DMS153 (cell line): ENCODE measurements around the gene ALAD.
A peak's percentile ranks its signal among the peaks of the same experiment; 100 is the strongest.
"Not testable (repeated sequence)": the region's sequence is repeated elsewhere in the genome, so short reads cannot be mapped to it uniquely, and the experiment has no call there.

Experiments used
- DNase-seq: peaks from one replicate; lab custom pipeline; 2025; lab: John Stamatoyannopoulos, UW

ALAD gene

DNA sequence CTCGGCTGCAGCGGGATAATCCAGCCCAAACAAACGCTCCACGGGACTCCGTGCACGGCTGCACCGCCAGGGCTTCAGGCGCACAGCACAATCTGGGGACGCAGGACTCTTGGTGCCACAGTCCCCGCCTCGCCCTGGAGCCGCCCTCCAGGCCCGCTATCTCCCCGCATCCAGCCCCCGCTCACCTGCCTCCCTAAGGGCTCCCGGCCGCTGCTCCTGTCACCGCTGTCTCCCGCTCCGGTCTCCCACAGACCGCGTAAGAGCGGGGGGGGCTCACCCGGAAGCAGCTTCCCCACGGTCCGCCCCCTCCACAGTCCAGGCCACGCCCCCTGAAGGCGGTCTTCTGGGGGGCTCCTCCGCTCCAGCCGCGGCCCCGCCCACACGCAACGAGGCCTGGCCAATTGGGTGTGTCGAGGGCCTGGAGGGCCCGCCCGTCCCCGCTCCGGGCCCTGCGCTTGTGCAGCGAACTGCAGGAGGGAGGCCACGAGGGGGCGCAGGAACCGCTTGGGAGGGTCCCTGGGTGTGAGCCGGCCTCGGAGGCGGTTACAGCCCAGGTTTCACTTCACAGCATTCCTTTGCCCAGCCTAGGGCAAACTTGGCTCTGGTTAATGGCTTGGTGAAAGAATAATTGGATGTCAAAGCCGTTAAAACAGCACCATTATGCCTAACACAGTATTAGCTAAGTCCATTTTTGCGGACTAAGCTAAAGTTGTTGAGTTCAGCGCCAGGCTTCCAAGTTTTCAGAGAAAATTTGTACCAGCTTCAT, at the start of gene ALAD:
TSS of gene ALAD (minus strand) at position 258 of the 766 bp plus-strand sequence. CDS start 7,725 bp downstream, outside the sequence.
- peak; percentile 95 for DNase-seq

DNA sequence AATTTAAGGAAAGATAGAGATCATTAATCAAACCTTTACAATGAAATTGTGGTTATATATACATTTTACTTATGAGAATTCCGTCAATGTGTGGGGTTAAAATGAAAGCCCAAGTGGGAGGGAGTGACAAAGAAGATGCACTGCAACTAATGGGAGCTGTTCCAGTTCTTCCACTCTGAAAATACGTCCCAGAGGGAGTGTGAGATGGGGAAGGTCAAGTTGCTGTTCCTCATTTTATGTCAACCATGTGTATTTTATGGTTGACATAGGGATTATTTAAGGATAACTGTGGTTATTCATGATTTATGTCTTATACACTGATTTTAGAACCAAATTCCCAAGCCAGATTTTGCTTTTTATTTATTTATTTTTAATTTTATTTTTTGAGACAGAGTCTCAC, 48.3 kb upstream of the ALAD start:
- DNase-seq, result no peak

DNA sequence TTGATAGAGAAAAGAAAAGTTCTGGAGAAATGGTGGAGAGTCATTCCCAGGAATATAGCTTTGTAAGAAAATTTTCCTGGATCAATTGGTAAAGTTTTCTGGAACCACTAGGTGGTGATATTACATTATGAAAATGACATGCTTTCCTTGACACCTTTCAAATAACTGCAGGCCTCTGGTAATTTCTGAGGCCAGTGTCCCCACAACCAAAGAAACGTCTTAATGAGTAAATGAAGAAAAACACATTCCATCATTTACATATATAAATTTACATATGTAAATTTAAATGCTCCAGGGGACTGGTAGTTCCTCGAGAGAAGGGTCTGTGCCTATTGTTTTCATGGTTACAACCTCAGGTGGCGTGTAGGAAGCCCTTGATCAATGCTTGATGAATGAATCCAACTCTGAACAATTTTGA, 45.2 kb upstream of the ALAD start:
- peak; percentile 41 for DNase-seq

DNA sequence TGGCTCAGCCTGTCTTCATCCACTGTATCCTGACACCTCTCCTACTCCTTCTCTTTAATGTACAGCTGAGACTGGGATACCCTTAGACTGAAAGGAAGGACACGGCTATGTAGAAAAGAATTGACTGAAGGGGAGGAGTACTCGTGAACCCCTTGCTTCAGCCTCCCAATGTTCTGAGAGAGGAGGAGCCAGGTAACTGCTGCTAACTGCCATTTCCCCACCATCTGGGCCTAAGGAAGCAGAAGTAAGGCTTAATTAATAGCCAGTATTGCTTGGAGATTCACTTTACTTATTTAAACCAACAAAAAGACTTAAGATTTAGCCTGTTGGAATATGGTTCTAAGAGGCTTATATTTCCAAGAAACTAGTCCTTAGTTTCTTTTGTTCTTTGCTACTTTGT, 43.7 kb upstream of the ALAD start:
- no peak for DNase-seq

DNA sequence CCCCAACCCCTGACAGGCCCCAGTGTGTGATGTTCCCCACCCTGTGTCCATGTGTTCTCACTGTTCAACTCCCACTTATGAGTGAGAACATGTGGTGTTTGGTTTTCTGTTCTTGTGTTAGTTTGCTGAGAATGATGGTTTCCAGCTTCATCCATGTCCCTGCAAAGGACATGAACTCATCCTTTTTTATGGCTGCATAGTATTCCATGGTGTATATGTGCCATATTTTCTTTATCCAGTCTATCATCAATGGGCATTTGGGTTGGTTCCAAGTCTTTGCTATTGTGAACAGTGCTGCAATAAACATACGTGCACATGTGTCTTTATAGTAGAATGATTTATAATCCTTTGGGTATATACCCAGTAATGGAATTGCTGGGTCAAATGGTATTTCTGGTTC, 36.6 kb upstream of the ALAD start:
- not testable (repeated sequence) for DNase-seq

DNA sequence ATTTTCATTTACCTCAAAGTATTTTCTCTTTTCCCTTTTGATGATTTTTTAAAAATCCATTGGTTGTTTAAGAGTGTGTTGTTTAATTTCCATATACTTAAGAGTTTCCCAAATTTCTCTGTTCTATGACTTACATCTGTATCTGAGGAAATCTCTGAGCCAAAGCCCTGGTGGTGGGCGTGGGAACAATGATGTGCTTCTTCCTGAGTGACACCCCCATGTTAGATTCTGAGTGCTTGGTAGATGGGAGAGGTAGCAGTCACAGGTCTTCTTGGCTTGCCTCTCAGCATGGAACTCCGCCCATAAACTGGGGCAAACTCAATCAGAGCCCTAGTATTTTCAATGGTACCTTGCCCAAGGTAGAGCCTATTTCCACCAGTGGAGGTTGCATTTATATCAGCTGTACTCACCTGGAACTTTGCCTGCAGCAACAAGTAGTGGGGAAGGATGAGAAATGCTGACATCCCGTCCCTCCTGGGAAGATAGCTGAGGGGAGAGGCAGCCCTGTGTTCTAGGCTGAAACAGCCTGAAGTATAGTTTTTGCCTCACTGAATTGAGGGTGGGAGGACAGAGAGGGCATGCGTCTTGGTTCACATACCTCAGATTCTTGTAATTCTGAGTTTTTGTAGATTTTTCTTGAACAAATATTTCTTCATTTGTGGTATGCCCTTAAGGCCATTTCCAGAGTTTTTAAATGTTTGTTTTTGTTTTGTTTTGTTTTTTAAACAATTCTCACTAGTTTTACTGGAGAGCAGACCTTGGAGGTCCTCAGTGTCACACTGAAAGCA, 35.8 kb upstream of the ALAD start:
- no peak for DNase-seq

DNA sequence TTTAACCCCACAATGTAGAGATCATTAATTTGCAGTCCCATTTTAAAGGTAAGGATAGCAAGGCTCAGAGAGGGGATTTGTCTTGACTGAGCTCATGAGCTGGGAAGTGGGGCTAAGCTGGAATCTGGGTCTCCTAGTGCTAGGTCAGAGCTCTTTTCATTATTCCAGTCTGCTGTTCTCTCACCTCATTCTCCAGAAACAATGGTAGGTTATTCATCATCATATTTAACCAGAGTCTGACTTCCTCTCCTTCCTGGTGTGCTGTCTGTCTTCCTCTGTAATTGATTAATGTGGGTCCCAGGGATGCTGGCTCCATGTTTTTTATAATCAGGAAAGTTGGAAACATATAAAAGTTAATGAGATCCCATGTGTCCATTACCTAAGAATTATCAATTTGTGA, 30.1 kb upstream of the ALAD start:
- DNase-seq, result no peak

DNA sequence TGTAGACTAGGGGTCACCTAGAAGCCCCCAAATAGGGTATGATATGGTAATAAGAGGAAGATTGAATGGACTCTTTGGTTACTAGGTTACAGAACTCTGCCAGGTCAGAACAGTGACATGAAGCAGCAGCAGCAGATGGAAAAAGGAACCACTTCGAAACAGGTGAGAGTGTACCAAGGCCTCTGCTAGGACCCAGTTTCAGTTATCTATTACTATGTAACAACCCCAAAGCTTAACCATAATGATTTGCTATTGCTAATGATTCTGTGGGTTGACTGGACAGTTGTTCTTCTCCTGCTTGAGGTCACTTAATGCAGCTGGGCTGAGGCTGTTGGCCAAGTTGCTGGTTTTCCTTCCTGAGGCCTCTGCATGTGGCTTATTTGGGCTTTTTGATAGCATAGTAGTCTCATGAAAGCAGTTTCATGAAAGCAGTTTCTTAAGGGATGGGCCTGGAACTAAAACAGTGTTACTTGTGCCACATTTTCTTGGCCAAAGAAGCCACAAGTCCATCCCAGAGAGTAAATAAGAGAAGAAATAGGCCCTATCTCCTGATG, 27.1 kb upstream of the ALAD start:
- DNase-seq, result no peak

DNA sequence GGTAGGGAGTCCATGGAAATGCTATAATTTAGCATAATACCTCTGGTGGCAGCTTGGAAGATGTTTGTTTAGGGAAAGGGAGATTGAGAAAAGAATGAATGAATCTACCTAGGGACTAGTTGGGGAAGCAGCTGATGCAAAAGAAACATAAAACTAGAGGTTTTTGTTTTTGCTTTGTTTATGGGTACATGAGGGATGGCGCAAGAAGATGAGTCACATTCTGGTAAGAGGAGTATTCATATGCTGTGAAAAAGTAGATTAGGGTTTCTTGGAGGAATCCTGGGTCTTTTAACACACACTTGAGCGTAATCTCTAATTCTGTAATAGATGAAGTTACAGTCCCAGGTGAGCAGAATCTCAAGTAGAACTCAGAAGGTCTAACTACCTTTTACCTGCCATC, 26.5 kb upstream of the ALAD start:
- DNase-seq, result no peak

DNA sequence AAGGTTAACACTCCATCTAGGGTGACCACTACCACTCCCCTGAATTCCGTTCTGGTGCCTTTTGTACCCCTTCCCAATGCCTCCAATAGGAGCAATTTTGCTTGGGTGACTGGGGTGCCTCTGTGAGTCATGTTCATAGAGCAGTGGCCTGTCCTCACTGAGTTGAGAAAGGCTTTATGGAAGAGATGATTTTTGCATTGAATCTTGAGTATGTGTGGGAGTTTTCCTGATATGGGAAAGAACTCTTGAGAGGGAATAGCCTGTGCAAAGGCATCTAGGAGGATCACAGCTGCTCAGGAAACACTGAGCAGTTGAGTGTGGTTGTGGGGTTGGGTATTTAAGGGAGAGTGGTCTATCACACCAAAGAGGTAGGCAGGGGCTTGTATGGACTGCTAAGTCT, 25.6 kb upstream of the ALAD start:
- no peak for DNase-seq

DNA sequence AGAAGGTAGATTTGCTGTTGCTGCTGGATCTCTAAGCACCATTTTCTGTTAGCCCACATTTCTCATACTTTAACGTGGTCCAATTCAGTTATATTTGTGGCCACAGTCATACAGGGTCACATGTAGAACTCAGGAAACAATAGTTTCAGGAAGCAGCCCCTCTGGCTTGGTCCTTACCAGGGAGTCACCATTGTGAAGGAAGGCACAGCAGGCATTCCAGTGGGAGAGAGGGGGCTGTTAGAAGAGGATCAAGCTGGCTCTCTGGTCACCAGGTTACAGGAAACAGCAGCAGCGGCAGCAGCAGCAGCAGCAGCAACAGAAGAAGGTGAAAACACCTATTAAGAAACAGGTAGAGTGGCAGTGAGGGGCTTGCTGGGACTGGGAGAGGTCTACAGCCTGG, 24.0 kb upstream of the ALAD start:
- DNase-seq, result no peak

DNA sequence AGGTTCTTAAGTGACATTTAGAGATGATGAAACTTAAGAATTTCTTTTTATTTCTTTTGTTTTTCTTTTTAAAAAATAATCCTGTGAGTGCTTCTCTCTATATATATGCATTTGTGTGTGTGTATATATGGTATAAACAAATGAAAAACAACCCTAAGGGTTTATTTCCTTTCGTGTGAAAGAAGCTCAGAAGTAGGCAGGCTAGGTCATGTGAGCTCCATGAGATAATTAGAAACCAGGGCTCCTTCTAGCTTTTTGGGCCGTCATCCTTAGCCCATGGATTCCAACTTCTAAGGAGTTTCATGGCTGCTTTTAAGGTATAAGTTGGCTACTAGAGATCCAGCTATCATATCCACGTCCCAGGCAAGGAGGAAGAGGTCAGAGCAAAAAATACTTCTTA, 20.6 kb upstream of the ALAD start:
- no peak for DNase-seq

DNA sequence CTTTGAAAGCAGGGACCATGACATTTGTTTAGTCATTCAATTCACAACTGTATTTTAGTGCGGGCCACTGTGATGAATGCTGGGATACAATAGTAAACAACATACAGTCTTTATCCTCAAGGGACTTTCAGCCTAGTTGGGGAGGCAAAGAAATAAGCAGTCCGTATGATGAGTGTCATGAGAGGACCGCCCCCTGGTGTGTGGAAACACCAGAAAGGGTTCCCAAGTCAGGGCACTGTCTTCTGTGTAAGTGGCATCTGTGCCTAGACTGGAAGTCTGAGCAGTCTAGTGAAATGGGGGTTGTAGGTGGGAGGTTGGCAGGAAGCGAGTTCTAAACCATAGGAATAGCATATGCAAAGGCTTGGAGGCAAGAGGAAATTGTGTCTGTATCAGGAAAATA, 16.3 kb upstream of the ALAD start:
- DNase-seq, result no peak

DNA sequence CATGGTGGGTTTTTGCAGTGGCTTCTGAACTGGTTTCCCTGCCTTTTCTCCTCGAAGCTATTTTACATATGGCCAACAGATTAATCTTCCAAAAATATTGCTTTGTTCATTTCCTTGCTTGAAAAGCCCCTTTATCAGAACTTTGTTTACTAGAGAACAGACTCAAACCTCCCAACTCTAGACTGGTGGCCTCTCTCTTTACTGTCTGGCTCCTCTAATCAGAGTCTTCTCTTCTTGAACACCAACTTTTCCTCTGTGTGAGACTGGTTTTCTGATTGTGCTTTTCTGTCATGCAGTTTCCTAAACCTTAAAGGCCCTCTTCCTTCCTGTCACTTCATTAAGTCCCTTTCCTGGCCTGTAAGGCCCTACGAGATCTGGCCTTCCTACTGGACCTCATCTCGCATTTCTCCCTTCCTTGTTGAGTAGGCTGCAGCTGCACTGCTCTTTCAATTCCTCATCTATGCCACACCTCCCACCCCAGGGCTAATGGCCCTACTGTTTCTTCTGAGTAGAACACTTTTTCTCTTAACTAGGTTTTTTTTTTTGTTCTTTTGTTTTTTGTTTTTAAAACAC, 15.2 kb upstream of the ALAD start:
- DNase-seq, result no peak

DNA sequence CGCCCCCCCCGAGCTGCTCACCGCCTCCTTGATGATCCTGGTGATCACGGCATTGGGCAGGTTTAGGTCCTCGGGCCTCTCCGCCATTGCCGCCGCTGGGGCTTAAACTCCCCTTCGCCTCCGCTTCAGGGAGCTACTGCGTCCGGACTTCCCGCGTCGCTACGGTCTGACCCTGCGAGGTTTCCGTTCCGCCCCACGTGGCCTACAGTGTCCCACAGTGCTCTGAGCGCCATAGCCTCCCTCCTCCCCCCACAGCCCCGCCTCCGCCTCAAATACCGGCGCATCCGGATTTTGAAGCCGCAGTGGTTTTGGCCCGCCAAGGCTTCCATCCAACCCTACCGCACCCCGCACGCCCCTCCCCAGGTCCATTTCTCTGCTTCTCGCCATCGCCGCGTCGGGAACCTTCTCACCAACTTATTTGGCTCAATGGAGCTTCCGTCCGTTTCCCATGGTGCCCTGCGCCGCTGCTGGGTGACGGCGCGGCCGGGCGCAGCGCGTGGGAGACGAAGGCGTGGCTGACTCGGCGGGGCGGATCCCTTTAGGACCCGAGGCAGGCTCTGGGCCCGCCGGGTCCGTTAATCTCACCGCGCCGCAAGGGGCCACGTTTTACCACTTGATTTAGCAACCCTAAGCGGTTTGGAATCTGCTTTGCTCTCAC, 9.3 kb upstream of the ALAD start, which contains the start of the genes C9orf43 and POLE3:
TSS of gene C9orf43 (plus strand) at position 541 of the 658 bp plus-strand sequence. CDS start 2,747 bp downstream, outside the sequence.
TSS of gene POLE3 (minus strand) at position 469 of the 658 bp plus-strand sequence. CDS start at position 87, 382 bp downstream.
- DNase-seq, result peak; percentile 86

DNA sequence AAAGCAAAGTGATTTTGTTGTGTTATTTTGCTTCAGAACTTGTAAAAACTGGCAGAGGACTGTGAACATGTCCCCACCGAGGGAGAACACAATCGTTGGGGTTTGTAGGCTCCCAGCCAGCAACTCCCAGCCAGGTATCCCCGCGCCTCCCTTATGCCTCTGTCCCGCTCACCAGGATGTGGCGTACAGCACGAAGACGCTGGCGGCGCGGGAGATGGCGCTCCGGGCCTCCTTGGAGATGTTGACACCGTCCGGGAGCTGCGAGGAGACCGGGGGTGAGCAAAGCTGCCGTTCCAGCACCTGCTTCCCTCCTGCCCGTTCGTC, 8.8 kb upstream of the ALAD start:
- DNase-seq, result no peak

DNA sequence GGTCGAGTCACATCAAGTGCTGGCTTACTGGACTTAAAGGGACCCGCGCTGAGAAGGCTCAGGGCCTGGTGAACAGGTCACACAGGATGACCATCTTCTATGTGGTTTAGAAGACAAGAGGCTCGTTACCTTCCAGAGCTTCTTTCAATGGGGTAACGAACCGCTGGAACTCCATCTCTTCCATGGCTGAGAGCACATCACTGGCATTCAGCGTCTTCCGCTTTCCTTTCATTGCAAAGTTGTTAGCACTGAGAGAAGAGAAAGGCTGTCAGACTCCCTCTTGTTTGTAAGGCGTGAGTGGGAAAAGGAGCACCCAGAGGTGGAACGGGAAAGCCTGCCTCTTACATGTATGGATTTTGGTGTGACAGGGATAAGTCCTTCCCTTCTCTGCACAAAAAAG, 8.4 kb upstream of the ALAD start:
- DNase-seq, result no peak

DNA sequence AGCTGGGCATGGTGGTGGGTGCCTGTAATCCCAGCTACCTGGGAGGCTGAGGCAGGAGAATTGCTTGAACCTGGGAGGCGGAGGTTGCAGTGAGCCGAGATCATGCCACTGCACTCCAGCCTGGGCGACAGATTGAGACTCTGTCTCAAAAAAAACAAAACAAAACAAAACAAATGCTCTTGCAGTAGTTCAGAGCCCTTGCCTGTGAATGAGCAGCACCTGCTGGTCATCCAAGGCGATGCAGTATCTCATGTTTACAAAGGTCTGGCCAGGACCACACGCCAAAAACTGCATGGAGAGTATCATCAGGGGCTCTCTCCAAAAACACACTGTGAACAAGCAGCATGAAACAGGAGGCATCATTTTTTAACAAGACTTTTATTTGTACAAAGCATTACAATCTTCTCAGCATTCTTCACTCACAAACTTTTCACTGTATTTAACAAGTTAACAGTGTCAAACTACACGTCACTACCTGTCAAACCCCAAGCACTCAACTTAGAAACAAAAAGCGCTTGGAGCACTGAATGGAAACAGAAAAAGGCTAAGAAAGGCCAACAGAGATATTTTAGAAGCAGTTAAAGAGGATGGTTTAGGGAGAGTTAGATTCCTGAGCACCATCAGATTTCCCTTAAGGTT, 5.9 kb upstream of the ALAD start:
- DNase-seq, result peak; percentile 54

DNA sequence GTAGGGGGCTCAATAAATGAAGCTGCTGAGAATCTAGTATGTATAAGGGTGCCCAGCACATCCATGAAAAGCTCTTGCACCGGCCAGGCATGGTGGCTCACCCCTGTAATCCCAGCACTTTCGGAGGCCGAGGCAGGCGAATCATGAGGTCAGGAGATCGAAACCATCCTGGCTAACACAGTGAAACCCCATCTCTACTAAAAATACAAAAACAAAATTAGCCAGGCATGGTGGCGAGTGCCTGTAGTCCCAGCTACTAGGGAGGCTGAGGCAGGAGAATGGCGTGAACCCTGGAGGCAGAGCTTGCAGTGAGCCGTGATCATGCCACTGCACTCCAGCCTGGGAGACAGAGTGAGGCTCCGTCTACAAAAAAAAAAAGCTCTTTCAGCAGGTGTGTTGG, 5.3 kb upstream of the ALAD start:
- not testable (repeated sequence) for DNase-seq

DNA sequence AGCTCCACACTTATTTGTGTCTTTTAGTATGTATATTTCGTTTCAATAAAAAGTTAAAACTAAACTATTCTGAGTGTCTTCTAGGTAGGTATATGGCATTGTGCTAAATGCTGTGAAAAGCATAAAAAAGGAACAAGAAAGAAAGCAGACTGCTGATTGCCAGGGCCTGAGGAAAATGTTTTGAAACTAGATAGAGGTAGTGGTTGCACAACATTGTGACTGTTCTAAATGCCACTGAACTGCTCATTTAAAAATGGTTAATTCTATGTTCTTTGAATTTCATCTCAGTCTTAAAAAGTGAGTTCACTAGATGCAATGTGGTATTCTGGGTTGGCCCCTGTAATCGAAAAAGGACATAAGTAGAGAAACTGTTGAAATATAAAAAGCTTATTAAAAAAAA, 2.6 kb upstream of the ALAD start:
- no peak for DNase-seq

DNA sequence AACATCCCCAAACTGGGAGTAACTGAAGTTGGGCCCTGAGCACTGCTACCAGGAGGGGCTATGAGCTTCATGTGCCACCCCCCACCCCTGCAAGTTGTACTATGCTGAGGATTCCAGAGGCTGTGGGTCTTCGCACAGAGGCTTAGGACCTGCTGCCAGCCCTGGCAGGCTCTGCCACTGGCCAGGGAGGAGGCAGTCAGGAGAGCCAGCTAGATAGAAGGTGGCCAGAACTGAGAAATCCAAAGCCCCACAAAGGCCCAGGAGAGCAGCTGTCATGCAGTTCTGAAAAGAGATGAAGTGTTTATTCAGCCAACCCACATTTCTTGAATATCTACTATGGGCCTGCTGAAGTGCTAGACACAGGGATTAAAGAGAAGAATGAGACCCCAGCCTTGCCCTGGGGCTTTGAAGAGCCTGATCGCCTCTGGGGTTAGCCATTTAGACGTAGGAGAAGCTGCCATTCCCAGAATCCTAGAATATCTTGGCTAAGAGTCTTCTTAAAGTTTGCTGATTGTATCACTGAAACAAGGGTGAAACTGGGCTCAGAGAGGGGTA, 1.4 kb downstream of the ALAD start:
- DNase-seq, result no peak
